H9 (cell line): ENCODE measurements around the gene ZNF423. TPM values are rescaled to one million over a fixed set of nuclear protein-coding genes. Genes with fewer than 3 reads are reported as not detected.

Experiments used
- DNase-seq: peaks from one replicate; pipeline ENCODE4 v3.0.0-alpha.2; 2017
- H2AFZ ChIP-seq: one replicate; pipeline ENCODE4 v1.6.1; 2013; ENCODE audit warnings: mild to moderate bottlenecking, low read length, control low read depth, moderate library complexity
- H2AK5ac ChIP-seq: 2 replicates; pipeline ENCODE4 v1.6.1; 2013; ENCODE audit warnings: low read length, control low read depth, mixed read lengths; ENCODE audit not compliant: insufficient read length
- H2BK120ac ChIP-seq: one replicate; pipeline ENCODE4 v1.6.1; 2013; ENCODE audit warnings: low read depth, mild to moderate bottlenecking, low read length, control low read depth, inconsistent platforms; ENCODE audit not compliant: poor library complexity, severe bottlenecking
- H2BK12ac ChIP-seq: 2 replicates; pipeline ENCODE4 v1.6.1; 2013; ENCODE audit warnings: low read length, control low read depth, mixed read lengths, low read depth; ENCODE audit not compliant: insufficient read length
- H2BK15ac ChIP-seq: 2 replicates; pipeline ENCODE4 v1.6.1; 2013; ENCODE audit warnings: low read depth, low read length, control low read depth
- H2BK20ac ChIP-seq: one replicate; pipeline ENCODE4 v1.6.1; 2013; ENCODE audit warnings: low read depth, mild to moderate bottlenecking, low read length, control low read depth, inconsistent platforms; ENCODE audit not compliant: poor library complexity, severe bottlenecking
- H2BK5ac ChIP-seq: 2 replicates; pipeline ENCODE4 v1.6.1; 2013; ENCODE audit warnings: low read length, control low read depth, mixed read lengths; ENCODE audit not compliant: insufficient read length
- H3K14ac ChIP-seq: 2 replicates; pipeline ENCODE4 v1.6.1; 2013; ENCODE audit warnings: low read length, control low read depth; ENCODE audit not compliant: insufficient read depth
- H3K18ac ChIP-seq: 2 replicates; pipeline ENCODE4 v1.6.1; 2013; ENCODE audit warnings: low read depth, mild to moderate bottlenecking, mixed read lengths, low read length, control low read depth; ENCODE audit not compliant: insufficient read length
- H3K23ac ChIP-seq: 2 replicates; pipeline ENCODE4 v1.6.1; 2013; ENCODE audit warnings: low read length, control low read depth, mixed read lengths, low read depth; ENCODE audit not compliant: insufficient read length
- H3K23me2 ChIP-seq: 2 replicates; pipeline ENCODE4 v1.6.1; 2013; ENCODE audit warnings: low read depth, mild to moderate bottlenecking, mixed read lengths, low read length, control low read depth; ENCODE audit not compliant: insufficient read length, poor library complexity, severe bottlenecking
- H3K27ac ChIP-seq: 2 replicates; pipeline ENCODE4 v1.5.1; 2013; ENCODE audit warnings: low read length, control low read depth, mixed read lengths, low read depth; ENCODE audit not compliant: insufficient read length
- H3K27me3 ChIP-seq: 2 replicates; pipeline ENCODE4 v1.6.1; 2013; ENCODE audit warnings: low read length, control low read depth, inconsistent platforms; ENCODE audit not compliant: insufficient read depth
- H3K4ac ChIP-seq: 2 replicates; pipeline ENCODE4 v1.6.1; 2013; ENCODE audit warnings: low read depth, mild to moderate bottlenecking, control low read depth, inconsistent platforms, low read length, moderate library complexity
- H3K4me1 ChIP-seq: 2 replicates; pipeline ENCODE4 v1.6.1; 2013; ENCODE audit warnings: low read length, control low read depth, inconsistent platforms; ENCODE audit not compliant: insufficient read depth
- H3K4me2 ChIP-seq: 2 replicates; pipeline ENCODE4 v1.6.1; 2013; ENCODE audit warnings: low read length, control low read depth, mixed read lengths; ENCODE audit not compliant: insufficient read length, insufficient read depth
- H3K56ac ChIP-seq: 2 replicates; pipeline ENCODE4 v1.6.1; 2013; ENCODE audit warnings: low read depth, mild to moderate bottlenecking, mixed read lengths, low read length, control low read depth; ENCODE audit not compliant: insufficient read length
- H3K79me1 ChIP-seq: 2 replicates; pipeline ENCODE4 v1.6.1; 2013; ENCODE audit warnings: low read depth, mild to moderate bottlenecking, moderate library complexity, low read length, control low read depth, inconsistent platforms; ENCODE audit not compliant: insufficient read depth, poor library complexity, severe bottlenecking
- H3K79me2 ChIP-seq: 2 replicates; pipeline ENCODE4 v1.6.1; 2013; ENCODE audit warnings: low read length, control low read depth, inconsistent platforms; ENCODE audit not compliant: insufficient read depth
- H3K9ac ChIP-seq: 2 replicates; pipeline ENCODE4 v1.6.1; 2013; ENCODE audit warnings: low read length, control low read depth, mixed read lengths; ENCODE audit not compliant: insufficient read length; ENCODE audit errors: extremely low read depth
- H3K9me3 ChIP-seq: one replicate; pipeline ENCODE4 v1.6.1; 2013; ENCODE audit warnings: low read depth, low read length, inconsistent platforms; ENCODE audit not compliant: control insufficient read depth
- H3T11ph ChIP-seq: one replicate; pipeline ENCODE4 v1.6.1; 2013; ENCODE audit warnings: mild to moderate bottlenecking, low read length, control low read depth, inconsistent platforms
- H4K20me1 ChIP-seq: one replicate; pipeline ENCODE4 v1.6.1; 2013; ENCODE audit not compliant: control insufficient read depth, insufficient read length, insufficient read depth
- H4K5ac ChIP-seq: 2 replicates; pipeline ENCODE4 v1.6.1; 2013; ENCODE audit warnings: low read depth, mild to moderate bottlenecking, mixed read lengths, low read length, control low read depth; ENCODE audit not compliant: insufficient read length
- H4K8ac ChIP-seq: replicated peaks from 2 replicates; pipeline ENCODE4 v1.6.1; 2013; ENCODE audit warnings: low read length, control low read depth, mixed read lengths, low read depth; ENCODE audit not compliant: insufficient read length
- H4K91ac ChIP-seq: 2 replicates; pipeline ENCODE4 v1.6.1; 2013; ENCODE audit warnings: low read depth, mild to moderate bottlenecking, moderate library complexity, mixed read lengths, low read length, control low read depth; ENCODE audit not compliant: insufficient read length
- H3K27ac Mint-ChIP-seq, 3 experiments: 2 replicates in 2 of 3; 3 replicates in 1 of 3; pipeline ENCODE4 v1.8.0; 2020 to 2021; ENCODE audit warnings: mixed read lengths in 3 of 3, mild to moderate bottlenecking in 1 of 3, moderate library complexity in 1 of 3
- H3K27me3 Mint-ChIP-seq: 2 replicates; pipeline ENCODE4 v1.8.0; 2021; ENCODE audit warnings: low read depth, mild to moderate bottlenecking, moderate library complexity, mixed read lengths
- H3K36me3 Mint-ChIP-seq, 3 experiments: 2 replicates in 2 of 3; 3 replicates in 1 of 3; pipeline ENCODE4 v1.8.0; 2020 to 2021; ENCODE audit warnings: low read depth in 3 of 3, mixed read lengths in 3 of 3; ENCODE audit not compliant: insufficient read depth in 1 of 3
- H3K4me1 Mint-ChIP-seq, 2 experiments: 2 replicates each; pipeline ENCODE4 v1.8.0; 2020; ENCODE audit warnings: mixed read lengths in 2 of 2
- H3K4me3 Mint-ChIP-seq, 2 experiments: 2 replicates in 1 of 2; 3 replicates in 1 of 2; pipeline ENCODE4 v1.8.0; 2020 to 2021; ENCODE audit warnings: mild to moderate bottlenecking in 2 of 2, mixed read lengths in 2 of 2, moderate library complexity in 1 of 2
- H3K9me3 Mint-ChIP-seq, 2 experiments: 2 replicates in 1 of 2; 3 replicates in 1 of 2; pipeline ENCODE4 v1.8.0; 2020; ENCODE audit warnings: mild to moderate bottlenecking in 2 of 2, mixed read lengths in 2 of 2, moderate library complexity in 1 of 2
- whole genome bisulfite sequencing: extraction: QIAGEN DNeasy Blood & Tissue Kit; methylation state at CpG from one replicate; pipeline ENCODE4 v1.1.7; 2013; ENCODE audit warnings: missing lambda C conversion rate, low lambda C conversion rate, mixed read lengths; ENCODE audit not compliant: insufficient read length; ENCODE audit errors: extremely low coverage; 5-methylcytosine and 5-hydroxymethylcytosine counted together
- total RNA-seq: library from RNA; stranded (reverse); gene quantifications from 2 replicates; pipeline ENCODE4 v1.2.1, GENCODE V29; 2021
- TF ChIP-seq, protein P1 (sequence below): fragments of 200-600 bp; sonication (generic); conservative IDR thresholded peaks from 3 replicates; pipeline ENCODE4 v1.8.0; 2021; ENCODE audit warnings: antibody characterized with exemption, mild to moderate bottlenecking

Gene ZNF423
- total RNA-seq, 1 experiment from 2014 or later: 51.5 TPM

DNA sequence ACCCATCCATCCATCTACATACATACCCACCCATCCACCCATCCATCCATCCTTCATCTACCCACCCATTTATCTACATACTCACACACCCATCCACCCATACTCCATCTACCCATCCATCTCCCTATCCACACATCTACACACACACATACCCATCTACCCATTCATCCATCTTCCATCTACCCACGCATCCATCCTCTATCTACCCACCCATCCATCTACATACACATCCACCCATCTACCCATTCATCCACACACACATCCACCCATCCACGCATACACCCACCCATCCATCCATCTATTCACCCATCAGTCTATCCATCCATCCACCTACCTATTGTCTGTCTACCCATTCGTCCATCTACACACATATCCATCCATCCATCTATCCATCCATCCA lies 227.8 kb downstream of the ZNF423 start:
- Histone ChIP-seq H3K27ac (no peak overlapping the region), H3K4ac (no peak overlapping the region), H4K8ac (no peak overlapping the region), H2AFZ (no peak overlapping the region), H3K79me2 (no peaks in the 10 kb centered on the region), H3K4me2 (no peak overlapping the region), H3T11ph (no peak overlapping the region), H3K27me3 (no peaks in the 10 kb centered on the region), H3K4me1 (no peaks in the 10 kb centered on the region), H3K18ac (no peak overlapping the region), H3K9me3 (no peaks in the 10 kb centered on the region), H3K9ac (no peak overlapping the region), H2BK120ac (no peak overlapping the region), H2BK20ac (no peak overlapping the region), H2BK12ac (no peak overlapping the region), H2BK5ac (no peak overlapping the region), H3K23ac (no peak overlapping the region), H3K14ac (no peak overlapping the region), H2AK5ac (no peak overlapping the region), H3K56ac (no peak overlapping the region), H3K23me2 (no peaks in the 10 kb centered on the region), H2BK15ac (no peak overlapping the region), H4K91ac (no peak overlapping the region), H4K5ac (no peak overlapping the region), H3K79me1 (no peaks in the 10 kb centered on the region), H4K20me1 (no peaks in the 10 kb centered on the region)
- H3K36me3 Mint-ChIP-seq: peaks cover 0 to 16% (median 9%) of the 10 kb centered on the region in 3 experiments; a peak in 5 of 7 replicates
- H3K27ac Mint-ChIP-seq: no peak overlapping the region
- no peaks in the 10 kb centered on the region for H3K27me3 Mint-ChIP-seq
- H3K4me3 Mint-ChIP-seq: no peak overlapping the region
- WGBS: 100% methylated on average over 2 of the region's 3 CpGs
- peaks cover 0 to 4% of the 10 kb centered on the region in 2 experiments; a peak in 2 of 5 replicates for H3K9me3 Mint-ChIP-seq
- TF ChIP-seq, protein P1, sequence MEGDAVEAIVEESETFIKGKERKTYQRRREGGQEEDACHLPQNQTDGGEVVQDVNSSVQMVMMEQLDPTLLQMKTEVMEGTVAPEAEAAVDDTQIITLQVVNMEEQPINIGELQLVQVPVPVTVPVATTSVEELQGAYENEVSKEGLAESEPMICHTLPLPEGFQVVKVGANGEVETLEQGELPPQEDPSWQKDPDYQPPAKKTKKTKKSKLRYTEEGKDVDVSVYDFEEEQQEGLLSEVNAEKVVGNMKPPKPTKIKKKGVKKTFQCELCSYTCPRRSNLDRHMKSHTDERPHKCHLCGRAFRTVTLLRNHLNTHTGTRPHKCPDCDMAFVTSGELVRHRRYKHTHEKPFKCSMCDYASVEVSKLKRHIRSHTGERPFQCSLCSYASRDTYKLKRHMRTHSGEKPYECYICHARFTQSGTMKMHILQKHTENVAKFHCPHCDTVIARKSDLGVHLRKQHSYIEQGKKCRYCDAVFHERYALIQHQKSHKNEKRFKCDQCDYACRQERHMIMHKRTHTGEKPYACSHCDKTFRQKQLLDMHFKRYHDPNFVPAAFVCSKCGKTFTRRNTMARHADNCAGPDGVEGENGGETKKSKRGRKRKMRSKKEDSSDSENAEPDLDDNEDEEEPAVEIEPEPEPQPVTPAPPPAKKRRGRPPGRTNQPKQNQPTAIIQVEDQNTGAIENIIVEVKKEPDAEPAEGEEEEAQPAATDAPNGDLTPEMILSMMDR: no peak
- H3K4me1 Mint-ChIP-seq: peaks cover under 1 to 3% of the 10 kb centered on the region in 2 experiments; a peak in 1 of 4 replicates
- no peak for DNase-seq
